ENCODE results near the gene CFHR4.
"Not testable (repeated sequence)": the region's sequence is repeated elsewhere in the genome, so short reads cannot be mapped to it uniquely, and the experiment has no call there.

CFHR4 gene

DNA sequence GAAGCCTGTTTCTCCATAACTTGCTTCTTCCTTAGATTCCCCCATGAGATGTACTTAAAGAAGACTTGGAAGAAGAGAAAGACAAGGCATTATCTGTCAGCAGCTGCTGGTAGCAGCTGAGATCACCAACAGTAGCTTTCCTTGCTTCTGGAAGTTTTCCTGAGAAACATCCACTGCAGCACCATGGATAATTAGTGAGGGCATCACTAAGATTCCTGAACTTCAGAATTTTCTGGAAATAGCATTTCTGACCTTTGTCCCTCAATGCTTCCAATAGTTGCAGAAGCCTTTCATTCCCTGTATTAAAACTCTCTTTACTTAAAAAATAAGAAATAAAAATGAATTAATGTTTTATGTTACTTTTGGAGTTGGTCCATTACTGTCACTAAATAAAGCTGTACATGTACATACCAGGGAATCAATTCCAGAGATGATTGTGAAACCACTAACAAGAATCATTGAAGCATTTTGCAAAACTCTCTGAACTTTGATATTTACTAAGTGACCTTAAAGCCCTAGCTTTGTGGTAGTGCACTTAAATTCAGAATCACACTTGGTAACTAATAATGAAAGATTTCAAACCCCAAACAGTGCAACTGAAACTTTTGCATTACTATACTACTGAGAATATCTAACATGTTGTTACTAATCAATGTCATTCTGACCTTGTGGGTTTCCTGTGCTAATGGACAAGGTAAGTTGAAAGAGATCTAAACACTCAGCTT is at the start of gene CFHR4:
TSS of gene CFHR4 (plus strand) at position 538 of the 725 bp plus-strand sequence. CDS start at position 637, 99 bp downstream.
- H3K27ac Mint-ChIP-seq: no peak within 1 kb of the TSS
- H3K4me1 Mint-ChIP-seq (ENCODE audit: low read depth): no peaks in the 10 kb centered on the region
- H3K4me3 Mint-ChIP-seq: no peak within 1 kb of the TSS
- H3K36me3 Mint-ChIP-seq (ENCODE audit: low read depth): no peaks in the 10 kb centered on the region
- peaks cover 3% of the 10 kb centered on the region for H3K9me3 Mint-ChIP-seq
- no peaks in the 10 kb centered on the region for H3K27me3 Mint-ChIP-seq

GRCh38 chr1:196849613-196850492 is 38.0 kb upstream of the CFHR4 start:
- H3K36me3 Mint-ChIP-seq (ENCODE audit: low read depth); H3K27ac Mint-ChIP-seq; H3K4me1 Mint-ChIP-seq (ENCODE audit: low read depth); H3K27me3 Mint-ChIP-seq; H3K4me3 Mint-ChIP-seq; H3K9me3 Mint-ChIP-seq: not testable (repeated sequence)

DNA sequence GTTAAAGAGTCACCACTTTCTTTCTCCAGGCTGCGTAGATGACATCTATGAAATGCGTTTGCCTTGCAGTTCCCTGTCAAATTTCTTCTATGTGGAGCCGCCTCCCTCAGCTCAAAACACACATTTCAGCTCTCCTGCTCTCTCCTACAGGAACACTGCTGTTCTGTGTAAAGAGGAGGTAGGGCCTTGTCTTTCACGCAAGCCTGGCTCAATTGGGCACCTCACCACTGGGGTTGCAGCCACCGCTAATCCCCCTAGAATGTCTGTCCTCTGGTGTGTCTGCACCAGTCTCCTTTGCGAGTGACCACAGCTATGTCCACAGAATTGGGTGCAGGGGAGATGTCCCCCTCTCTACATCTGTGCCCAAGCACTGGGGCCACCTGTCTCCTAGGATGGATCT is 31.8 kb upstream of the CFHR4 start:
- Mint-ChIP-seq H3K36me3 (ENCODE audit: low read depth) (no peaks in the 10 kb centered on the region), H3K9me3 (no peaks in the 10 kb centered on the region), H3K27ac (no peak overlapping the region), H3K4me3 (no peak overlapping the region), H3K27me3 (peaks cover 3% of the 10 kb centered on the region), H3K4me1 (ENCODE audit: low read depth) (no peaks in the 10 kb centered on the region)

DNA sequence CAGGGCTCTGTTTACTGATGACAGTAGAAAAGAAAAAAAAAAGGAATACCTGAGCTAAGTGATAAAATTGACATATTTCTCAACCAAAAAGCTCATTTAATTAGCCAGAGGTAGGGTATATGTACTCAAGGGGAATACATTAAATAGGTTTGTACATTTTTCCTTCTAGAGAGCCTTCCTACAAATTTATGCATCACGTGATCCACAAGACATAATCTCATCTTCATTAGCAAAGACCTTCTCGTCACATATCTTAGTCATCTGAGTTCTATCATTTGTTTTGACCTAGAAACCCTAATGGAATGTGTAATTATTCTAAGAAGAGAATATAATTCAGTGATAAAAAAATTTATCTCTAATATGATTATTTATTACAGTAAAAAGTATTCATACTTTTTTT is 30.7 kb upstream of the CFHR4 start:
- Mint-ChIP-seq H3K36me3 (ENCODE audit: low read depth) (no peaks in the 10 kb centered on the region), H3K9me3 (no peaks in the 10 kb centered on the region), H3K4me3 (no peak overlapping the region), H3K4me1 (ENCODE audit: low read depth) (no peaks in the 10 kb centered on the region), H3K27me3 (peaks cover 3% of the 10 kb centered on the region), H3K27ac (no peak overlapping the region)

GRCh38 chr1:196858811-196859210 is 29.0 kb upstream of the CFHR4 start:
- Mint-ChIP-seq H3K4me1 (ENCODE audit: low read depth) (no peaks in the 10 kb centered on the region), H3K4me3 (no peak overlapping the region), H3K9me3 (no peaks in the 10 kb centered on the region), H3K27me3 (peaks cover 3% of the 10 kb centered on the region), H3K36me3 (ENCODE audit: low read depth) (no peaks in the 10 kb centered on the region), H3K27ac (no peak overlapping the region)

GRCh38 chr1:196860323-196860884 is 27.4 kb upstream of the CFHR4 start:
- Mint-ChIP-seq H3K36me3 (ENCODE audit: low read depth) (no peaks in the 10 kb centered on the region), H3K27me3 (no peaks in the 10 kb centered on the region), H3K4me3 (no peak overlapping the region), H3K27ac (no peak overlapping the region), H3K9me3 (no peaks in the 10 kb centered on the region), H3K4me1 (ENCODE audit: low read depth) (no peaks in the 10 kb centered on the region)

DNA sequence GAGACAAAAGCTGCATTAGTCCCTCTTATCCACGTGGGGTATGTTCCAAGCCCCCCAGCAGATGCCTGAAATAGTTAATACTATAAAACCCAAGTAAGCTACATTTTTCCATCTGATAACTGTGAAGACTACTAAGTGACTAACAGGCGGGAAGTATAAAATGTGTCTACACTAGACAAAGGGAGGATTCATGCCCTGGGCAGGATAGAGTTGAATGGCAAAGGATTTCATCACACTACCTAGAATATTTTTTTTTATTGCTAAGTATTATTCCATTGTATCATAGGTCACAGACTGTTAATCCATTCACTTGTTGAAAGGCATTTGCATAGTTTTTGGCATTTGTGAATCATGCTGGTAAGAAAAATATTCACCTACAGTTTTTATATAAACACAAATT is 26.4 kb upstream of the CFHR4 start:
- Mint-ChIP-seq H3K4me3 (no peak overlapping the region), H3K9me3 (no peaks in the 10 kb centered on the region), H3K27me3 (no peaks in the 10 kb centered on the region), H3K36me3 (ENCODE audit: low read depth) (no peaks in the 10 kb centered on the region), H3K4me1 (ENCODE audit: low read depth) (no peaks in the 10 kb centered on the region), H3K27ac (no peak overlapping the region)

DNA sequence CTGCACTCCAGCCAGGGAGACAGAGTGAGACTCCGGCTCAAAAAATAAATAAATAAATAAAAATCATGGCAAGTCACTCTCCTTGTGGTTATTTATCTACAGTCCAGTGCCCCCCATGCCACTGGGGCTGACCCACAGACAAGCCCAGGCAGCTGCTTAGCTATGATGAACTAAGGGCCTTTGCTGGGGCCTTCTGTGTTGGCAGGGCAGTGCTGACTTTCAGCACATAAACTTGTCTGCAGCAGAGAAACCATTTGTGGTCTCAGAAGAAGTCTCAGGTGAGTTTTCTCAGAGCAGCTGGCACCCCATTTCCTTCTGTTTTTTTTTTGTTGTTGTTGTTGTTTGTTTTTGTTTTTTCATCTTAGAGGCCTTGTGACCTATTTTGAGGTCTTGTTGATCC is 20.9 kb upstream of the CFHR4 start:
- Mint-ChIP-seq H3K4me1 (ENCODE audit: low read depth) (no peaks in the 10 kb centered on the region), H3K36me3 (ENCODE audit: low read depth) (no peaks in the 10 kb centered on the region), H3K4me3 (no peak overlapping the region), H3K27me3 (no peaks in the 10 kb centered on the region), H3K27ac (no peak overlapping the region), H3K9me3 (no peaks in the 10 kb centered on the region)

- H3K36me3 Mint-ChIP-seq (ENCODE audit: low read depth): no peaks in the 10 kb centered on the region
- no peak overlapping the region for H3K4me3 Mint-ChIP-seq
- H3K27me3 Mint-ChIP-seq: peaks cover 4% of the 10 kb centered on the region
- H3K4me1 Mint-ChIP-seq (ENCODE audit: low read depth): no peaks in the 10 kb centered on the region
- H3K27ac Mint-ChIP-seq: no peak overlapping the region
- peaks cover 5% of the 10 kb centered on the region for H3K9me3 Mint-ChIP-seq
These were observed 14.5 kb upstream of the CFHR4 start for GRCh38 chr1:196873385-196873784.

- peaks cover 5% of the 10 kb centered on the region for H3K9me3 Mint-ChIP-seq
- H3K27ac Mint-ChIP-seq: no peak overlapping the region
- no peaks in the 10 kb centered on the region for H3K4me1 Mint-ChIP-seq (ENCODE audit: low read depth)
- peaks cover 9% of the 10 kb centered on the region for H3K27me3 Mint-ChIP-seq
- no peak overlapping the region for H3K4me3 Mint-ChIP-seq
- H3K36me3 Mint-ChIP-seq (ENCODE audit: low read depth): no peaks in the 10 kb centered on the region
These were observed 11.9 kb upstream of the CFHR4 start for GRCh38 chr1:196875935-196876334.

- Mint-ChIP-seq H3K27me3 (peaks cover 9% of the 10 kb centered on the region), H3K27ac (no peak overlapping the region), H3K9me3 (peaks cover 6% of the 10 kb centered on the region), H3K4me1 (ENCODE audit: low read depth) (no peaks in the 10 kb centered on the region), H3K4me3 (no peak overlapping the region), H3K36me3 (ENCODE audit: low read depth) (no peaks in the 10 kb centered on the region)
These were observed 9.9 kb upstream of the CFHR4 start for GRCh38 chr1:196877964-196878363.

DNA sequence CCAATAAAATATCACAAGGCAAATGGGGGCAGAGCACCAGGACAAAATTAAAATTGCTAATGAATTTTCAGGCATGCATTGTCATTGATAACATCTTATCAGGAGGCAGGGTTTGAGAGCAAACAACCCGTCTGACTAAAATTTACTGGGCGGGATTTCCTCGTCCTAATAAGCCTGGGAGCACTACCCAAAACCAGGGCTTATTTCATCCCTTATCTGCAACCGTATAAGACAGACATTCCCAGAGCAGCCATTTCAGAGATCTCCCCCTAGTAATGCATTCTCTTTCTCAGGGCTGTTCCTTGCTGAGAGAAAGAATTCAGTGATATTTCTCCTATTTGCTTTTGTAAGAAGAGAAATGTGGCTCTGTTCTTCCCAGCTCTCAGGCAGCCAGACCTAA is 1.3 kb upstream of the CFHR4 start:
- H3K4me3 Mint-ChIP-seq; H3K36me3 Mint-ChIP-seq (ENCODE audit: low read depth); H3K4me1 Mint-ChIP-seq (ENCODE audit: low read depth); H3K27ac Mint-ChIP-seq; H3K9me3 Mint-ChIP-seq; H3K27me3 Mint-ChIP-seq: not testable (repeated sequence)

GRCh38 chr1:196890668-196891067 is 2.8 kb downstream of the CFHR4 start:
- Mint-ChIP-seq H3K27me3 (peaks cover 7% of the 10 kb centered on the region), H3K27ac (no peak overlapping the region), H3K4me1 (ENCODE audit: low read depth) (no peaks in the 10 kb centered on the region), H3K9me3 (no peaks in the 10 kb centered on the region), H3K4me3 (no peak overlapping the region), H3K36me3 (ENCODE audit: low read depth) (no peaks in the 10 kb centered on the region)

DNA sequence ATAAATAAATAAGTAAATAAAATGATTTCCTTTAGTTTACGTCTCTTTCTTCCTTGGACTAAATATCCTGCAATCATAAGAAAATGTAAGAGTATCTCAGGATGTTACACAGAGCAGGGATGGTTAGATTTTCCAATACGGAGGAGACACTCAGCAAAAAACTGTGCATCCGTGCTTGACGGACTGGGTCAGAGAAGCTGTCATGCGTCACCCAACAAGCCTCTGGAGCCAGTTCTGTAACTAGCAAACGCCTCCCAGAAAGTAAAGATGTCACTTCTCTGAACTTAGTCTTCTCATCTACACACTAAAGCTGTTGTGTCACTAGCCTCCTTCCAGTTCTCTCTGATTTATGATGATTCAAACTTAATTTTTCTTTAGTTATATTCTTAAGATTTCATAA is 3.4 kb downstream of the CFHR4 start:
- H3K36me3 Mint-ChIP-seq (ENCODE audit: low read depth): no peaks in the 10 kb centered on the region
- H3K27me3 Mint-ChIP-seq: peaks cover 7% of the 10 kb centered on the region
- no peak overlapping the region for H3K27ac Mint-ChIP-seq
- H3K4me3 Mint-ChIP-seq: no peak overlapping the region
- H3K9me3 Mint-ChIP-seq: no peaks in the 10 kb centered on the region
- H3K4me1 Mint-ChIP-seq (ENCODE audit: low read depth): no peaks in the 10 kb centered on the region

- Mint-ChIP-seq H3K9me3 (no peaks in the 10 kb centered on the region), H3K27me3 (peaks cover 16% of the 10 kb centered on the region), H3K36me3 (ENCODE audit: low read depth) (no peaks in the 10 kb centered on the region), H3K27ac (no peak overlapping the region), H3K4me1 (ENCODE audit: low read depth) (no peaks in the 10 kb centered on the region), H3K4me3 (no peak overlapping the region)
These were observed 8.5 kb downstream of the CFHR4 start for GRCh38 chr1:196896355-196896754.
